Nephron (organoid): ENCODE data around the gene HOPX.
A peak's percentile ranks its signal among the peaks of the same experiment; 100 is the strongest.

ENCODE experiments used
- H3K27ac Mint-ChIP-seq, 3 experiments: 2 replicates each; pipeline ENCODE4 v1.8.0; 2020; ENCODE audit warnings: mixed read lengths in 3 of 3, mild to moderate bottlenecking in 2 of 3, moderate library complexity in 1 of 3
- H3K27me3 Mint-ChIP-seq: 2 replicates; pipeline ENCODE4 v1.8.0; 2021; ENCODE audit warnings: low read depth, mild to moderate bottlenecking, moderate library complexity, mixed read lengths
- H3K36me3 Mint-ChIP-seq: 2 replicates; pipeline ENCODE4 v1.8.0; 2020; ENCODE audit warnings: low read depth, mixed read lengths
- H3K4me1 Mint-ChIP-seq: 2 replicates; pipeline ENCODE4 v1.8.0; 2020; ENCODE audit warnings: mixed read lengths
- H3K4me3 Mint-ChIP-seq, 3 experiments: 2 replicates each; pipeline ENCODE4 v1.8.0; 2020; ENCODE audit warnings: mild to moderate bottlenecking in 3 of 3, mixed read lengths in 3 of 3, moderate library complexity in 2 of 3
- H3K9me3 Mint-ChIP-seq: 2 replicates; pipeline ENCODE4 v1.8.0; 2020; ENCODE audit warnings: mixed read lengths
- CTCF ChIP-seq, 3 experiments: fragments of 200-600 bp; sonication (generic); IDR thresholded peaks; one replicate each; pipeline ENCODE4 v1.5.0; 2021; ENCODE audit warnings: antibody characterized with exemption in 3 of 3; ENCODE audit not compliant: unreplicated experiment in 3 of 3

The HOPX gene

GRCh38 chr4:56653461-56654237 lies 27.4 kb downstream of the HOPX start:
- Mint-ChIP-seq H3K27ac (peak overlapping the region in 1 of 3 experiments; percentile 97), H3K27me3 (peaks cover 46% of the 10 kb centered on the region), H3K9me3 (no peaks in the 10 kb centered on the region), H3K4me1 (peaks cover 62% of the 10 kb centered on the region), H3K36me3 (no peaks in the 10 kb centered on the region), H3K4me3 (peak overlapping the region; percentile 44 to 98 (median 95))
- TF ChIP-seq CTCF (IDR thresholded peaks at IDR 0.05; ENCODE audit: unreplicated experiment in 3 of 3) = no peak

GRCh38 chr4:56652196-56652595 lies 28.9 kb downstream of the HOPX start:
- peaks cover 31% of the 10 kb centered on the region for H3K27me3 Mint-ChIP-seq
- TF ChIP-seq CTCF (IDR thresholded peaks at IDR 0.05; ENCODE audit: unreplicated experiment in 3 of 3) = no peak
- peak overlapping the region in 1 of 3 experiments; percentile 9 for H3K27ac Mint-ChIP-seq
- peaks cover 55% of the 10 kb centered on the region for H3K4me1 Mint-ChIP-seq
- H3K36me3 Mint-ChIP-seq = no peaks in the 10 kb centered on the region
- H3K4me3 Mint-ChIP-seq = no peak overlapping the region
- no peaks in the 10 kb centered on the region for H3K9me3 Mint-ChIP-seq

- Mint-ChIP-seq H3K9me3 (peaks cover under 1% of the 10 kb centered on the region), H3K4me1 (peaks cover 48% of the 10 kb centered on the region), H3K4me3 (no peak overlapping the region), H3K27ac (no peak overlapping the region), H3K36me3 (no peaks in the 10 kb centered on the region), H3K27me3 (peaks cover 20% of the 10 kb centered on the region)
- TF ChIP-seq CTCF (IDR thresholded peaks at IDR 0.05; ENCODE audit: unreplicated experiment in 3 of 3) = no peak
Measured at GRCh38 chr4:56651056-56651350, 30.1 kb downstream of the HOPX start.

DNA sequence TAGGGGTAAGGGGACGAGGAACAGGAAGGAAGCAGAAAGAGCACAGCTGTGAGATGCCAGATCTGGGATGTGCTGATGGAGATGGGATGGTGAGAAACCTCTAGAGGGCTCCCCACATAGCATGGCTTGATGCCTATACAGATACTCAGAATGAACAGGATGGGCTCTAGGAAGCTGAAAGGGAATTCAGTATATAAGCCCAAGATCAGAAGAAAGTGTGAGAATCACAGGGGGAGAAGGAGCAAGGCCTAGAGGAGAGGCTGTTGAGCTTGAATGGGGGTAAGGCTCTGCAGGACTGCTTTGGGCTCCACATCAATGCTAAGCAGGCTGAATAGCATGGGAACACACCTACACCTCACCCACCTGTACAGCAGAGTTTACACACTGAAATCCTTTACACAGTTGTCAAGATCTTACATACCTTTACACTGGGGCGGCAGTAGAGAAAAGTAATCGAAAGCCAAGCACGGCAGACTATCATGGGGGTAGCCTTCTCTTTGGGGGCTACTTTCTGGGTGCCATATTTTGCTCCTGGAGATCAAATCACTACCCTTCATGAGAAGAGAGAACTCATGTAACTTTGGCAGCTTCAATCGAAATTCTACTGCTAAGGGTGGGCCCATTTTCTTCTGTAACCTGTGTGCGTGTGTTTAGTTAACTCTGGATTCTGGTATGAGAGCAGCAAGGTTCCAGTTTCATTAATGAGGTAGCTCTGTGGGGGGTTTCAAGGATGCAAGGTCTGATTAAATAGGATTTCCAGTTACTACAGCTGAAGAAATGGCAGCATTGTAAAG lies 30.6 kb downstream of the HOPX start:
- Mint-ChIP-seq H3K27ac (no peak overlapping the region), H3K27me3 (peaks cover 19% of the 10 kb centered on the region), H3K9me3 (peaks cover 2% of the 10 kb centered on the region), H3K4me1 (peaks cover 47% of the 10 kb centered on the region), H3K4me3 (no peak overlapping the region), H3K36me3 (no peaks in the 10 kb centered on the region)
- no peak for TF ChIP-seq CTCF (IDR thresholded peaks at IDR 0.05; ENCODE audit: unreplicated experiment in 3 of 3)

- Mint-ChIP-seq H3K27ac (no peak overlapping the region), H3K9me3 (peaks cover 2% of the 10 kb centered on the region), H3K4me1 (peaks cover 39% of the 10 kb centered on the region), H3K27me3 (peaks cover 11% of the 10 kb centered on the region), H3K4me3 (no peak overlapping the region), H3K36me3 (no peaks in the 10 kb centered on the region)
- no peak for TF ChIP-seq CTCF (IDR thresholded peaks at IDR 0.05; ENCODE audit: unreplicated experiment in 3 of 3)
Measured at GRCh38 chr4:56649445-56650261, 31.4 kb downstream of the HOPX start.
